Measurements from ENCODE around the gene ENAH.

- TF ChIP-seq EZH2 (IDR thresholded peaks at IDR 0.05) (no peak), POLR2AphosphoS5 (IDR thresholded peaks at IDR 0.05; ENCODE audit: borderline replicate concordance, low read depth, low read length) (no peak), FOXP2 (optimal IDR thresholded peaks at IDR 0.05; ENCODE audit: control extremely low read depth, extremely low read length, insufficient read depth) (no peak)
Observed at GRCh38 chr1:225534135-225534534, 118.8 kb downstream of the ENAH start.

All from SK-N-MC (cell line).